ENCODE results near the gene JARID2.
A peak's percentile ranks its signal among the peaks of the same experiment; 100 is the strongest.

JARID2 gene

DNA sequence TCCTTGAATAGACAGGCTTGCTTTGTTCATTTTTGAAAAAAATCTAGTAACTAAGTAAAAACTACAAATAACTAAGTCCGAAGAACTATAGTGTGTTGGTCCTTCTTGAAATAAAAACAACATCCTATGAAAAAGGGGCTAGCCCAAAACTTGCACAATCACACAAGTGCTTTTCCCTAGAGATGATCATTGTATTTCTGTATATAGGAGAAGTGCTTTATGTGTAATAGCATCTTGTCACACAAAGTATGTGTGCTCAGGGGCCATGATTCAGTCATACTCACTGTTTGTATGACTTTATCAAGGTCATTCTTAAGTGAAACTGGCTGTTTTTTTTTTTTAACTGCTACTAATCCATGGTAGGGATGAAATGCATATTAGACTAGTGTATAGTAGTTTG is 237.2 kb downstream of the JARID2 start:
- in situ Hi-C loops (cut with MboI; ENCODE audit: low pct_unique_long_range_greater_than_20kb, low sequenced_read_pairs, unreplicated experiment): no loop called here
- TF ChIP-seq, protein P1, sequence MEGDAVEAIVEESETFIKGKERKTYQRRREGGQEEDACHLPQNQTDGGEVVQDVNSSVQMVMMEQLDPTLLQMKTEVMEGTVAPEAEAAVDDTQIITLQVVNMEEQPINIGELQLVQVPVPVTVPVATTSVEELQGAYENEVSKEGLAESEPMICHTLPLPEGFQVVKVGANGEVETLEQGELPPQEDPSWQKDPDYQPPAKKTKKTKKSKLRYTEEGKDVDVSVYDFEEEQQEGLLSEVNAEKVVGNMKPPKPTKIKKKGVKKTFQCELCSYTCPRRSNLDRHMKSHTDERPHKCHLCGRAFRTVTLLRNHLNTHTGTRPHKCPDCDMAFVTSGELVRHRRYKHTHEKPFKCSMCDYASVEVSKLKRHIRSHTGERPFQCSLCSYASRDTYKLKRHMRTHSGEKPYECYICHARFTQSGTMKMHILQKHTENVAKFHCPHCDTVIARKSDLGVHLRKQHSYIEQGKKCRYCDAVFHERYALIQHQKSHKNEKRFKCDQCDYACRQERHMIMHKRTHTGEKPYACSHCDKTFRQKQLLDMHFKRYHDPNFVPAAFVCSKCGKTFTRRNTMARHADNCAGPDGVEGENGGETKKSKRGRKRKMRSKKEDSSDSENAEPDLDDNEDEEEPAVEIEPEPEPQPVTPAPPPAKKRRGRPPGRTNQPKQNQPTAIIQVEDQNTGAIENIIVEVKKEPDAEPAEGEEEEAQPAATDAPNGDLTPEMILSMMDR (IDR thresholded peaks at IDR 0.05; ENCODE audit: extremely low read depth, insufficient read depth, missing control alignments): no peak
- no peak for DNase-seq (ENCODE audit: low spot score)

DNA sequence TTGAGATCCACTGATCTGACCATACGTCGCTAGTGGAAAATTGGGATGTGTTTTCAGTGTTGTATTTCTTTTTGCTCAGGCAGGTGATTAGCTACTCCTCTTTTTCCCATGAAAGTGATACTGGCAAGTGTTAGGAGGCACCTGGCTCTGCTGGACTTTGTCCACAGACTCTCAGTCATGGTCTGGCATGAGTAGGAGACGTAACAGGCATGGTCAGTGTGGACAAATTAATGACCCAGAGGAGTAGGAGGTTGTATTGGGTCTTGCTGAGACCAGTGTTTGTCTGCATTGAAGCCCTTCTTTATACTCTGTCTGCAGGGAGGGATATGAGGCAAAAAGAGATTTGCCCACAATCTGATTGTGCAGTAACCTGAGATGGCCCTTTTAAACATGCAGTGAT is 238.3 kb downstream of the JARID2 start:
- no peak for DNase-seq (ENCODE audit: low spot score)
- in situ Hi-C loops (cut with MboI; ENCODE audit: low pct_unique_long_range_greater_than_20kb, low sequenced_read_pairs, unreplicated experiment): no loop called here
- TF ChIP-seq, protein P1 (IDR thresholded peaks at IDR 0.05; ENCODE audit: extremely low read depth, insufficient read depth, missing control alignments): no peak

DNA sequence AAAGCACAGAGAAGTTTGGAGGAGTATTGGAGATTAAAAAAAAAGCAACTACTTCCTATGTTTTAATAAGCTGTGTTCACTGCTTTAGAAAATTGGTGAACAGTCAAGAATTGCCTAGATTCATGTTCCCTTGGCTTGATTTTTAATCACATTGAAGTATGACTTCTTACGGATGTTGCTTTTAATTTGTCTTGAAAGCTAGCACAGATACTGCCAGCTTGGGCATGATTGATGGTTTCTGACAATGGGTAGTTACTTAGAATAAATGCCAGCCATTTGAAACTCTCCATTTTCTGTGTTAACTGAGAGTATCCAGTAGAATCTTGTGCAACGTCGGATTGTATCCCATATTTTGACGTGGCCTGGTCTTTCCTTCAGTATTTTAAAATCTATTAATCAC is 239.0 kb downstream of the JARID2 start:
- no peak for DNase-seq (ENCODE audit: low spot score)
- in situ Hi-C loops (cut with MboI; ENCODE audit: low pct_unique_long_range_greater_than_20kb, low sequenced_read_pairs, unreplicated experiment): no loop called here
- TF ChIP-seq, protein P1 (IDR thresholded peaks at IDR 0.05; ENCODE audit: extremely low read depth, insufficient read depth, missing control alignments): no peak

DNA sequence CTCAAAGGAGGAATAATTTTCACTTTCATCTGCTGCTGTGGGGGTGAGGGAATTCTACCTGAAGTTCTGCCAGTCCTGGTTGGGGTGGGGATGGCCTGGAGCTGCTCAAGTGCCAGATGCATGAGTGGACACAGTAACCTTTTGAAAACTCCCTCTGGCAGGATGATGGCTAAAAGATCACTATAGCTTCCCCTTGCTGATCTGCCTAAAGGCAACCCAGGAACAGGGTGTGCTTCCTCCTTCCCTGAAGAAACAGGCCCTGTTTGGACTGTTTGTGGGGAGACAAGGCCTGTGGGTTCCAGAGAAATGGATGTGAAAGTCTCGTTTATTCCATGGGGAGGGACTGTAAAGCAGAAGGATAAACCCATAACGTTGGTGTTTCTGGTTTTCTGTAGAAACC is 240.1 kb downstream of the JARID2 start:
- TF ChIP-seq, protein P1 (IDR thresholded peaks at IDR 0.05; ENCODE audit: extremely low read depth, insufficient read depth, missing control alignments): no peak
- DNase-seq (ENCODE audit: low spot score): no peak
- in situ Hi-C loops (cut with MboI; ENCODE audit: low pct_unique_long_range_greater_than_20kb, low sequenced_read_pairs, unreplicated experiment): no loop called here

DNA sequence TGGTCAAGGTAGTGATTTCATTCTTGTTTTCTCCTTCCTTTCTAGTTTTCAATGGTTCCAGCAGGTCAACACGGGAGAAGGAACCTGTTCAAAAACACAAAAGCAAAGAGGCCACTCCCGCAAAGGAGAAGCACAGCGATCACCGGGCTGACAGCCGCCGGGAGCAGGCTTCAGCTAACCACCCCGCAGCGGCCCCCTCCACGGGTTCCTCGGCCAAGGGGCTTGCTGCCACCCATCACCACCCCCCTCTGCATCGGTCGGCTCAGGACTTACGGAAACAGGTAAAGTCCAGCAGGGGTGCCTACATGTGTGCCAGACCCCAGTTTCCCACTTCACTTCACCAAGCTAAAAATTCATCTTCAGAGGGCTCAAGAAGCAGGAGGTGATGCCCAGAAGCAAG is 241.4 kb downstream of the JARID2 start:
- in situ Hi-C loops (cut with MboI; ENCODE audit: low pct_unique_long_range_greater_than_20kb, low sequenced_read_pairs, unreplicated experiment): no loop called here
- TF ChIP-seq, protein P1 (IDR thresholded peaks at IDR 0.05; ENCODE audit: extremely low read depth, insufficient read depth, missing control alignments): no peak
- DNase-seq (ENCODE audit: low spot score): no peak

DNA sequence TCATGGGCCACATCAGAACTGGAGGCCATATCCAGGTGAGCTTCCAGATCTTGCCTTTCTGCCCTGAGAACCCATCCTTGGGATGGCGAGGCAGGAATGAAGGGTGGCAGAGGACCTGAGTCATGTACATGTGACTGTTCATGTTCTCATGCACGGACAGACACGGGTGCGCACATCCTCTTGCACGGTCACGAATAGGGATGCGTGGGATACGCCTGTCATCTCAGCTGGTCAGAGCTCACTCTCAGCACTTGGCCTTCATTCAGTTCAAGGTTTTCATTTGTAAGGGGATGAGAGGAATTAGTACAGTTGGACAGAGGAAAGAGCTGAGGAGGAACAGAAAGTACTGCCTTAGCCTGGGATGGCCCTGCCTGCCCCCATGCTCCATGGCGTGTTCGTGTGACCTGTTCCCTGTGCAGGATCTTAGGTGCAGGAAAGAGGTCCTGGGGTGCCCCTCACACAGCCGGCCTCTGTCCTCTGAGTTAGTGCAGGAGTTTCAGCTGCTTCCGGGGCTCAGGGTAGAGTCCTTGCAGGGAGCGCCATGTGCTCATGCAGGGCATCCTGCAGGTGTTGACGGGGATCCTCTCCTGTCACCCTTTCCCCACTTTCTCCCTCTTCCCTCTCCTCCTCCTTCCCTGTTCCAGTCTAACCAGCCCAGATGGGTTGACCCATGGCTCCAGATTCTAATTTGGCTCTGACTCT is 243.5 kb downstream of the JARID2 start:
- peak; percentile 12 for DNase-seq (ENCODE audit: low spot score)
- in situ Hi-C loops (cut with MboI; ENCODE audit: low pct_unique_long_range_greater_than_20kb, low sequenced_read_pairs, unreplicated experiment): no loop called here
- TF ChIP-seq, protein P1 (IDR thresholded peaks at IDR 0.05; ENCODE audit: extremely low read depth, insufficient read depth, missing control alignments): no peak
